ENCODE measurements around the gene SIPA1L3.

DNA sequence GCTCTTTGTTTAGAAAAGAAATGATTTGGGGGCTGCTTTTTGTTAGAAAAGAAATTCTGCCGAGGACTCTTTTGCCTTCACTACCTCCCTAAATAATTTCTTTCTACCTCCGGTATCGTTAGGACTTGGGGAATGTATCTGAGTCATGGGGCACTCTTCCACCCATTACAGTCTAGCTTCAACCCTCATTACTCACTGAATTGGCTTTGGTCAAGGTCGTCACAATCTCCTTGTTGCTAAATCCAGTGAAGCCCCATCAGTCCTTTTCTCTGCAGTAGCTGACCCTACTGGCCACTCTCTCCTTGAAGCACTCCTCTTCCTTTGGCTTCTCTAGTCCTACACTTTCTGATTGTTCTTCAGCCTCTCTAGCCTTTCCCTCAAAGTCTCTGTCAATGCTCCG lies 34.6 kb upstream of the SIPA1L3 start:
- TF ChIP-seq CEBPB (IDR thresholded peaks at IDR 0.05) (no peak), RAD21 (IDR thresholded peaks at IDR 0.05; ENCODE audit: low read depth) (no peak), TEAD4 (IDR thresholded peaks at IDR 0.05) (no peak), FOXM1 (IDR thresholded peaks at IDR 0.05; ENCODE audit: borderline replicate concordance, low read depth) (no peak), TAF1 (IDR thresholded peaks at IDR 0.05; ENCODE audit: low read depth) (no peak), NFIC (IDR thresholded peaks at IDR 0.05) (no peak), ZBTB7A (IDR thresholded peaks at IDR 0.05; ENCODE audit: low read depth) (no peak), CREB1 (IDR thresholded peaks at IDR 0.05; ENCODE audit: low read depth) (no peak), TCF12 (IDR thresholded peaks at IDR 0.05; ENCODE audit: low read depth) (no peak), EP300 (IDR thresholded peaks at IDR 0.05; ENCODE audit: borderline replicate concordance) (no peak)
- TF ChIP-seq, protein P1, sequence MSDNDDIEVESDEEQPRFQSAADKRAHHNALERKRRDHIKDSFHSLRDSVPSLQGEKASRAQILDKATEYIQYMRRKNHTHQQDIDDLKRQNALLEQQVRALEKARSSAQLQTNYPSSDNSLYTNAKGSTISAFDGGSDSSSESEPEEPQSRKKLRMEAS (IDR thresholded peaks at IDR 0.05): no peak
- TF ChIP-seq, protein P2, sequence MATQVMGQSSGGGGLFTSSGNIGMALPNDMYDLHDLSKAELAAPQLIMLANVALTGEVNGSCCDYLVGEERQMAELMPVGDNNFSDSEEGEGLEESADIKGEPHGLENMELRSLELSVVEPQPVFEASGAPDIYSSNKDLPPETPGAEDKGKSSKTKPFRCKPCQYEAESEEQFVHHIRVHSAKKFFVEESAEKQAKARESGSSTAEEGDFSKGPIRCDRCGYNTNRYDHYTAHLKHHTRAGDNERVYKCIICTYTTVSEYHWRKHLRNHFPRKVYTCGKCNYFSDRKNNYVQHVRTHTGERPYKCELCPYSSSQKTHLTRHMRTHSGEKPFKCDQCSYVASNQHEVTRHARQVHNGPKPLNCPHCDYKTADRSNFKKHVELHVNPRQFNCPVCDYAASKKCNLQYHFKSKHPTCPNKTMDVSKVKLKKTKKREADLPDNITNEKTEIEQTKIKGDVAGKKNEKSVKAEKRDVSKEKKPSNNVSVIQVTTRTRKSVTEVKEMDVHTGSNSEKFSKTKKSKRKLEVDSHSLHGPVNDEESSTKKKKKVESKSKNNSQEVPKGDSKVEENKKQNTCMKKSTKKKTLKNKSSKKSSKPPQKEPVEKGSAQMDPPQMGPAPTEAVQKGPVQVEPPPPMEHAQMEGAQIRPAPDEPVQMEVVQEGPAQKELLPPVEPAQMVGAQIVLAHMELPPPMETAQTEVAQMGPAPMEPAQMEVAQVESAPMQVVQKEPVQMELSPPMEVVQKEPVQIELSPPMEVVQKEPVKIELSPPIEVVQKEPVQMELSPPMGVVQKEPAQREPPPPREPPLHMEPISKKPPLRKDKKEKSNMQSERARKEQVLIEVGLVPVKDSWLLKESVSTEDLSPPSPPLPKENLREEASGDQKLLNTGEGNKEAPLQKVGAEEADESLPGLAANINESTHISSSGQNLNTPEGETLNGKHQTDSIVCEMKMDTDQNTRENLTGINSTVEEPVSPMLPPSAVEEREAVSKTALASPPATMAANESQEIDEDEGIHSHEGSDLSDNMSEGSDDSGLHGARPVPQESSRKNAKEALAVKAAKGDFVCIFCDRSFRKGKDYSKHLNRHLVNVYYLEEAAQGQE (IDR thresholded peaks at IDR 0.05; ENCODE audit: low read depth): no peak

Measured in Ishikawa (cell line).